ENCODE data around the gene RBPJ.

GRCh38 chr4:26418850-26419249 is 98.0 kb downstream of the RBPJ start:
- TF ChIP-seq, protein P1, sequence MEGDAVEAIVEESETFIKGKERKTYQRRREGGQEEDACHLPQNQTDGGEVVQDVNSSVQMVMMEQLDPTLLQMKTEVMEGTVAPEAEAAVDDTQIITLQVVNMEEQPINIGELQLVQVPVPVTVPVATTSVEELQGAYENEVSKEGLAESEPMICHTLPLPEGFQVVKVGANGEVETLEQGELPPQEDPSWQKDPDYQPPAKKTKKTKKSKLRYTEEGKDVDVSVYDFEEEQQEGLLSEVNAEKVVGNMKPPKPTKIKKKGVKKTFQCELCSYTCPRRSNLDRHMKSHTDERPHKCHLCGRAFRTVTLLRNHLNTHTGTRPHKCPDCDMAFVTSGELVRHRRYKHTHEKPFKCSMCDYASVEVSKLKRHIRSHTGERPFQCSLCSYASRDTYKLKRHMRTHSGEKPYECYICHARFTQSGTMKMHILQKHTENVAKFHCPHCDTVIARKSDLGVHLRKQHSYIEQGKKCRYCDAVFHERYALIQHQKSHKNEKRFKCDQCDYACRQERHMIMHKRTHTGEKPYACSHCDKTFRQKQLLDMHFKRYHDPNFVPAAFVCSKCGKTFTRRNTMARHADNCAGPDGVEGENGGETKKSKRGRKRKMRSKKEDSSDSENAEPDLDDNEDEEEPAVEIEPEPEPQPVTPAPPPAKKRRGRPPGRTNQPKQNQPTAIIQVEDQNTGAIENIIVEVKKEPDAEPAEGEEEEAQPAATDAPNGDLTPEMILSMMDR (conservative IDR thresholded peaks at IDR 0.05) = no peak
- TF ChIP-seq ZFX (IDR thresholded peaks at IDR 0.05) = no peak
